Spleen (tissue), 7 donors: Measurements from ENCODE around the gene MZT1.
"Not testable (repeated sequence)": the region's sequence is repeated elsewhere in the genome, so short reads cannot be mapped to it uniquely, and the experiment has no call there.

Experiments used
- CTCF ChIP-seq, 11 experiments: fragments of 200-600 bp in 7 of 11; fragments of 450-650 bp in 4 of 11; sonication (generic) in 4 of 11; IDR thresholded peaks in 8 of 11; conservative IDR thresholded peaks in 3 of 11; 1 replicate in 7 of 11; 2 replicates in 4 of 11; pipeline versions ENCODE4 v1.4.0 to v1.8.0; 2016 to 2021; ENCODE audit warnings: antibody characterized with exemption in 11 of 11, inconsistent platforms in 4 of 11, mild to moderate bottlenecking in 1 of 11
- POLR2A ChIP-seq, 3 donors: fragments of 450-650 bp; IDR thresholded peaks; one replicate each; pipeline ENCODE4 v1.5.1; 2017; ENCODE audit warnings: antibody characterized with exemption in 3 of 3, mild to moderate bottlenecking in 1 of 3
- POLR2AphosphoS5 ChIP-seq, 3 donors: sonication (generic); formaldehyde crosslinking; IDR thresholded peaks; one replicate each; pipeline ENCODE4 v1.5.1; 2017; ENCODE audit warnings: antibody characterized with exemption in 3 of 3
- donor health status: DM: no; HTN: no; CAD: no; lungs with moderate emphysema.
- donor health status: DM: no; HTN: no; CAD: no.
- donor health status: DM: no; HTN: no; CAD: no.

GRCh38 chr13:72726185-72726584 is 1.2 kb downstream of the MZT1 start:
- TF ChIP-seq POLR2A (IDR thresholded peaks at IDR 0.05); CTCF (IDR thresholded peaks at IDR 0.05 in 8 of 11, conservative IDR thresholded peaks at IDR 0.05 in 3 of 11); POLR2AphosphoS5 (IDR thresholded peaks at IDR 0.05): not testable (repeated sequence)
